Measurements from ENCODE around the gene TRMT1.

The TRMT1 gene

DNA sequence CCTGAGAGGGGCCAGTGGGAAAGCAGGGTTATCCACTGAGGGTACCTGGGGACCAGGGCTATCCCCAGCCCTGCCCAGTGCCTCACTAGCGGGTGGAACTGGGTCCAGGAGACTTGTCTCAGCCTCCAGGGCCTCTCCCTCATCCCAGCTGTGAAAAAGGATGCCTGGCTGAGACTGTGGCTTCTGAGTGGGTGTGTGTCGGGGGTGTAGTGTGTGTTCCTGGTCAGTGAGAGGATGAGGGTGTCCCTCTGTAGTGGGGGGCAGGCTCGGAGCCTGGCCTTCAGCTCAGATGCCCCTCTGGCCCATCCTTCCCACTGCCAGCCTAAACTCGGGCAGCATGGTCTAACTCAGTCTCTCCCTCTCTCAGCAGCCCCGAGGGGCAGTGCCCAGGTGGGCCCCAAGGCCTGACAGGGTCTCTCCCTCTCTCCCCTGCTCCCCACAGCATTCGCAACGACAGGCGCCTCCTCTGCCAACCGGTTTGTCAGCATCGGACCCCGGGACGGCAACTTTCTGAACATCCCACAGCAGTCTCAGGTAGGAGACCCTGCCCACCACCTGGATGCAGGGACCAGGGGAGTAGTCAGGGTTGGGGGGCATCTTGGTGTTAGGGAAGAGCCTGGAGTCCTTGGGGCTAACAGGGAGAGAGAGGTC is 26.6 kb downstream of the TRMT1 start:
- DNase-seq, result no peak

- no peak for DNase-seq
Measured at GRCh38 chr19:13089139-13089856, 27.2 kb downstream of the TRMT1 start.

DNA sequence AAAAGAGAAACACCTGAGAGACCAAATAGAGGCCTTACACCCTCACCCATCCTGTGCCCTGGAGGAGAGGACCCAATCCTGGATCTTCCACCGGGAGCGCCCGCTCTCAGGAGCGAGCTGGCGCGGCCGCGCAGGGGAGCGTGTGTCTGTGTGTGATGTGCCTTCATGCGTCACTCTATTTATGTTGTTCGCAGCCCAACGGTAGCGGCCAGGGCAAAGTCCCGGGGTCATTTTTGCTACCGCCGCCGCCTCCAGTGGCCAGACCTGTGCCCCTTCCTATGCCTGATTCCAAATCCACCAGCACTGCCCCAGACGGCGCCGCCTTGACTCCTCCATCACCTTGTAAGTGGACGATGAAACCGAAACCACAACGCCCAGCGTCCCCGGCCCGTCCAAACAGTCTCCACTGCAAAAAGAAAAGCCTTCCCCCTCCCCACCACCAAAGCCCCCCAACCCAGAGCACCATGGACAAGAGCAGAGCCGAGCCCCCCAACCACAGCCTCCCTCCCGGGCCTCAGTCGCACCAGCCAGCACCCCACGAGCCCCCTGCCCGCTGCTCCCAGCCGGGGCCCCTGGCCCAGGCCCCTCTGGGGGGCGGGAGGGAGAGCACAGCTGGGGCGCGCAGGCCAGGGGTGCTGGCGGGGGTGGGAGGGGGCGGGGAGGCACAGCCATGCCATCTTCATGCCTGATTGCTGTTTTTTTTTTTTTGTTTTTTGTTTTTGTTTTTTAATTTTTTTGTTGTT is 28.6 kb downstream of the TRMT1 start:
- DNase-seq, result no peak

GRCh38 chr19:13087295-13087694 is 29.2 kb downstream of the TRMT1 start:
- DNase-seq, result no peak

- no peak for DNase-seq
Measured at GRCh38 chr19:13086341-13086740, 30.2 kb downstream of the TRMT1 start.

- no peak for DNase-seq
Measured at GRCh38 chr19:13085666-13086065, 30.9 kb downstream of the TRMT1 start.

DNA sequence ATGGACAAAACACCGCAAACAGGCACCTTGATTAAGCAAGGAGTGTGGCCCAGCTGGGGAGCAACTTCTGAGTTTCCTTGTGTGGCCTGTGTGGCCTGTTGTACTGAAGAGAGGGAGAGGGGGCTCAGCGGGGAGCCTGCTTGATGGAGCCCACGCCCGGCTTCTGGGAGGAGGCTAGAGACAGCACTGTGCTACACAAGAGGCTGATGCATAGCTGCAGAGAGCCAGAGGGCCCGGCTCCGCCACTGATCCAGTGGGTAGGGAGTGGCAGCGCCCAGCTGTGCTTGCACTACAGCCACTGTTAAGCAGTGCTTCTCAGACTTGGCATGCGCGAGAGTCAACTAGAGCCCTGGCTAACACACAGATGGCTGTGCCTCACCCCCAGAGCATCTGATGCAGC is 32.9 kb downstream of the TRMT1 start:
- no peak for DNase-seq

GRCh38 chr19:13083008-13083404 is 33.5 kb downstream of the TRMT1 start:
- no peak for DNase-seq

GRCh38 chr19:13082192-13083007 is 34.1 kb downstream of the TRMT1 start:
- DNase-seq, result no peak

DNA sequence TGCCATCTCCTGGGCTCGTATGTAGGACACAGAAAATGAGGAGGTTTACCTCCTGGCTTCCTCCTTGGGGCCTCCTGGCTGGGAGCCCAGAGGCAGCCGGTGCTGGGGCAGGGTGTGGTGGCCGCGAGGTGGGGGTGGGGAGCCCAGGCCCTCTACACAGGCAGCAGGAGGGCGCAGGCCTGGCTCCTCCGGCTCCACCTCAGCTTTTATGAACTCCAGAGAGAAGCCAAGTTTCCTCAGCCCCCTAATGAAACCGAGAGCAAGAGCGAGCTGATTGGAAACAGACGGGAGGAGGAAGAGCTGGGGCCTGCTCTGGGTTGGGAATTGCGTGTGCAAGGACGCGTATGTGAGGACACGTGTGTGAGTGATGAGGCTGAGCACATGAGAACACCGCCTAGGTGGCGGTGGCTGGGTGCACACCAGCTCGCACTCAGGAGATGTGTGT is 37.0 kb downstream of the TRMT1 start:
- DNase-seq, result peak; percentile 35 to 41

GRCh38 chr19:13078897-13079541 is 37.5 kb downstream of the TRMT1 start:
- peak in 1 of 2 experiments; percentile 35 for DNase-seq

- DNase-seq, result no peak
Measured at GRCh38 chr19:13078381-13078780, 38.2 kb downstream of the TRMT1 start.

GRCh38 chr19:13077240-13077639 is 39.3 kb downstream of the TRMT1 start:
- DNase-seq, result peak in 1 of 2 experiments; percentile 7

GRCh38 chr19:13076787-13077186 is 39.8 kb downstream of the TRMT1 start:
- no peak for DNase-seq

GRCh38 chr19:13076320-13076719 is 40.2 kb downstream of the TRMT1 start:
- DNase-seq, result no peak

DNA sequence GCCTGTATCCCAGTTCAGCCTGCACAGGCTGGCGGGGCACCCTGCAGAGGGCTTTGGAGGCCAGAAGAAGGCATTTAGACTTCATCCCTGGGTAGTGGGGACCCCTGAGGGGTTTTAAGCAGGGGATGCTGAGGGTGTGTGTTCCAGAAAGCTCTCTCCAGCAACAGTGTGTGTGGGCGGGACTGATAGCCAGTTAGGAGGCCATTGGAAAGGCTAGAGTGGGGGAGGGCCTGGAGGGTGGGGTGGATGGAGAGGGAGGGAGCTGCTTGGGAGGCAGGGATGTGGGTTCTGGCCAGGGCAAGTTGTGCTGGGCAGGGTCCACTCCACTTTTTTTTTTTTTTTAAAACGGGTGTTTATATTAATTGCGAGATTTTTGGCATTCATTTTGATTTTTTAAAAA is 42.2 kb downstream of the TRMT1 start:
- DNase-seq, result no peak

GRCh38 chr19:13073263-13073662 is 43.3 kb downstream of the TRMT1 start:
- no peak for DNase-seq

DNA sequence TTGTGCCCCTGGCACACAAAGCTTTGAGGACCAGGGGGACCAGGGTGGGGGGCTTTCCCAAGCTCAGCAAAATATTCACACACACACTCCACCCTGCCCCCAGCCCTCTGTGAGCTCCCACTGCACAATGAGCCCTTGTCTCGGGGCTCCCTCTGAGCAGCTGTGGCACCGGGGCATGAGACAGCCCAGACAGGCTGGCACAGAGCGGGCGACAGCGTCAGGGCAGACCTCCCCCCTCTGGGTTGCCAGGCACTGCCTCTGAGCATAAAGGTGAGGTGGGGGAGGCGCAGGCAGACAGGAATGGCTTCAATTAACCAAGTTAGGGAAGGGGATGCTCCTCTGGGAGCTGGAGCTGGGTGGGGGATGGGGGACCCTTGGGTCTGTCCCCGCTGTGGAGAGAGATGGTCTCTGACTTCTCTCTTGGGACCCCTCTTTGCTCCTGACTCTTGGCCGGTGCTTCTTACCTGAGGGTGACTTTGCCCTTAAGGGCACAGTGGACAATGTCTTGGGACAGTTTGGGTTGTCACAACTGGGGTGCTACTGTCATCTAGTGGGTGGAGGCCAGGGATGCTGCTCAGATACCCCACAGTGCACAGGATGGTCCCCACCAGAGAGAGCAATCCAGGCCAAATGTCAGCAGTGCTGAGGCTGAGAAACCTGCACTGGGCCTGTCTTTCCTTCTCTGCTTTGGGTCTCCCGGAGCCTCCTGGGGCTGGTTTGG is 44.2 kb downstream of the TRMT1 start:
- no peak for DNase-seq

DNA sequence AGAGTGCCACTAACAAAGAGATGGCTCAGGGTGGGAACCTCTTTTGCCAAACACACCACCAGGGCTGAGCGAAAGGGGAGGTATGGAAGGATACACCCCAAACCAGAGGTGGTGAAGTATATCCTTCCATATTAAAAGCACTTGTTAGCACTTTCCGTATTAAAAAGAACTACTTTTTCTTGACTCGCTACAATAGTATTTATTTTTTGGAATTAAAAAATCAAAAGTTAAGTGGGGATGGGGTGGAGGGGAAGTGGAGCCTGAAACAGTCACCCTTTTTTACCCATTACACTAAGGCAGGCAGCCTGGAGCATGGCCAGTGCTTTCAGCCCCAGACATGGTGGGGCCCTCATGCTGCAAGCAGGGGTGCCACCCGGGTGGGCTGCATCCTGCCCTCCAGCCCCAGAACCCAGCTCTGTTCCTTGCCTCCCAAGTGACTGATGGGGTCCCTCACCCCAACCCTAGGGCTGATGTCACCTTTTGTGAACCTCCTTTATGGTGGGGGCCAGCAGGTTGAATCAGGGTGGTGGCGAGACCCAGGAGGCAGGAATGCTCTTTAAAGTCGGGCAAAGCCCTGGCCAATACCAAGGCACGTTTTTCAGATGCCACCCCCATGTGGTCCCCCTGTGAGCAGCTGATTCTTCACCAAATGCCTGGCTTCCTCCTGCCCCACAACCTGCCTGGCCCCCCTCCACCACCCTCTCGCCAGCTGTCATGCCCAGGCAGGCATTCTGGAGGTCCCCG is 44.9 kb downstream of the TRMT1 start:
- no peak for DNase-seq

DNA sequence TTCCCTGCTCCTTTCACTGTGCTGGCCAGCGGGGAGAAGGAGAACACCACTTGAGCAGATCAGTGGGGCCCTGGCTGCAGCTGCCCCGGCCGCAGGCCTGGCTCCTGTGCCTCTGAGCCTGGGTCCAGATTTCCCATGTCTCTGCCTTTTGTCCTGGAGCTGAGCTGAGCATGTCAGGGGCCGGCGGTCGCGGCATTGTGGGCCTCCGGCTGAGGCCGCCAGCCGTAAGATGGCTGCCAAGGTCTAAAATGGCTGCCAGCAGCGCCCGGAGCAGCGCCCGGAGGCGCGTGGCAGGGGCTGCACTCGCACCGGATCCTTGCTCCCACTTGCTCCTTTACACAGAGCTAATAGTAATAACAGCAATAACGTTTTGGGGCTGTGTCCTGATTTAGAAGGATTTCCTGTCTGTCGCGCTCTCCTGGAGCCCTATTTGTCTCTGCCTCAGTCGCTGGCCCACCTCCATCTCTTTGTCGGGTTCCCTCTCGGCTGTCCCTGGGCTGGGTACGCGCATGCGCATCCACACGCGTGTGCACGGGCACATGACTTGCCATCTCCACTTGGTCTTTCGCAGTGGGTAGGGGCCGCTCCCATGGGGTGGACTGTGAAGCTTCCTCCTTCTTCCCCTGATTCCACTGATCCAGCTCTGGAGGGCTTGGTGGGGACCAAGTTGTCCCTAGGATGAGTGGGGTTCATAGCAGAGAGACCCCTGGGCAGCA is 46.0 kb downstream of the TRMT1 start:
- no peak for DNase-seq
